ENCODE data around the gene CHRNB4.

The CHRNB4 gene

DNA sequence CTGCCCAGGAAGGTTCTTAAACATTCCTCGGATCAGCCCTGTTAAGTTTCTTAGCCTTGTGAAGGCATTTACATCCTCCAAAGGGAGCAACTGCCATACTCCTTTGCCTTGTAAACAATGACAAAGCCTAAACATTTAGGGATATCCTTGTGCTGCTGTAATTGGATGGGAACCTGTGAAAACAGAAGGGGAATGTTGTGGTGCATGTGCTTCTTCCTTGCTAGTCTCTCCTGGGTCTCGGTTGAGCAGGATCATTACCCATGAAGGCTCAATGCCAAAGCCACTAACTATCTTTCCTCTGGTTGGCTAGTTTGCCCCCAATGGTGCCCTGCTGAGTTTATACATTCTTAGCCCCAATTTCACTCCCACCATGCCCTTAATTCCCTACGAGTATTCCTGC lies 37.5 kb downstream of the CHRNB4 start (continued):
- TF ChIP-seq GLIS2 (tag by site-specific recombination; IDR thresholded peaks at IDR 0.05), result no peak

DNA sequence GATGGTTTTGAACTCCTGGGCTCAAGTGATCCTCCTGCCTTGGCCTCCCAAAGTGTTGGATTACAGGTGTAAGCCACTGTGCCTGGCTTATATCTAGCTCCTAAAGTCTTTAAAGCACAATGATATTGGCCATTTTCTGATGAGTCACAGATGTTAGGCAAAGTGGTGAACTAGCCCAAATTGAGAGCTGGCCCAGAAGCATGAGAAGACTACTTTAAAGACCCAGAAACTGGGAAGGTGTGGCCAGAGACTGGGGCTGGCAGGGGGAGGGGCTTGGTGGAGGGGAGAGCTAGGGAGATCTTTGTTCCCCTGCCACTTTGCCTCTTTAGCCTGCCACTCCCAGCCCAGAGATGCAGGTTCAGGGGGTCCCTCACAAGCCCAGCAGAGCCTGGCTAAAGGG lies 41.8 kb downstream of the CHRNB4 start:
- Histone ChIP-seq H3K9me3 (ENCODE audit: control insufficient read depth, insufficient read depth, low read depth, low read length) (no peaks in the 10 kb centered on the region), H3K4me3 (ENCODE audit: low read depth, low read length) (no peak overlapping the region), H3K36me3 (ENCODE audit: control insufficient read depth in 2 of 2, insufficient read depth in 1 of 2, low read length in 2 of 2) (peaks cover 2 to 20% of the 10 kb centered on the region in 2 experiments), H3K27ac (ENCODE audit: extremely low read depth, low read depth, low read length) (no peak overlapping the region), H3K4me1 (ENCODE audit: control insufficient read depth, insufficient read depth, low read length) (no peaks in the 10 kb centered on the region)
- CTCF ChIA-PET, result interaction anchor here (0.7 kb wide), 1 partner anchor 600 kb away, joined by 3 read pairs; no protein-coding TSS in a partner anchor
- POLR2A ChIA-PET, result no interaction called here
- no peak for TF ChIP-seq RBAK (tag by site-specific recombination; IDR thresholded peaks at IDR 0.05)
- no peak for TF ChIP-seq ZNF777 (tag by site-specific recombination; IDR thresholded peaks at IDR 0.05; ENCODE audit: borderline replicate concordance)
- TF ChIP-seq HOXA7 (CRISPR knock-in tag; IDR thresholded peaks at IDR 0.05; ENCODE audit: borderline replicate concordance), result no peak
- TF ChIP-seq ZNF214 (tag by site-specific recombination; IDR thresholded peaks at IDR 0.05; ENCODE audit: borderline replicate concordance), result no peak
- no peak for TF ChIP-seq ZNF624 (tag by site-specific recombination; IDR thresholded peaks at IDR 0.05)
- TF ChIP-seq, protein P1, sequence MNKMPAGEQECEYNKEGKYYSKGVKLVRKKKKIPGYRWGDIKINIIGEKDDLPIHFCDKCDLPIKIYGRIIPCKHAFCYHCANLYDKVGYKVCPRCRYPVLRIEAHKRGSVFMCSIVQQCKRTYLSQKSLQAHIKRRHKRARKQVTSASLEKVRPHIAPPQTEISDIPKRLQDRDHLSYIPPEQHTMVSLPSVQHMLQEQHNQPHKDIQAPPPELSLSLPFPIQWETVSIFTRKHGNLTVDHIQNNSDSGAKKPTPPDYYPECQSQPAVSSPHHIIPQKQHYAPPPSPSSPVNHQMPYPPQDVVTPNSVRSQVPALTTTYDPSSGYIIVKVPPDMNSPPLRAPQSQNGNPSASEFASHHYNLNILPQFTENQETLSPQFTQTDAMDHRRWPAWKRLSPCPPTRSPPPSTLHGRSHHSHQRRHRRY (tag by site-specific recombination; IDR thresholded peaks at IDR 0.05), result no peak
- TF ChIP-seq, protein P2, sequence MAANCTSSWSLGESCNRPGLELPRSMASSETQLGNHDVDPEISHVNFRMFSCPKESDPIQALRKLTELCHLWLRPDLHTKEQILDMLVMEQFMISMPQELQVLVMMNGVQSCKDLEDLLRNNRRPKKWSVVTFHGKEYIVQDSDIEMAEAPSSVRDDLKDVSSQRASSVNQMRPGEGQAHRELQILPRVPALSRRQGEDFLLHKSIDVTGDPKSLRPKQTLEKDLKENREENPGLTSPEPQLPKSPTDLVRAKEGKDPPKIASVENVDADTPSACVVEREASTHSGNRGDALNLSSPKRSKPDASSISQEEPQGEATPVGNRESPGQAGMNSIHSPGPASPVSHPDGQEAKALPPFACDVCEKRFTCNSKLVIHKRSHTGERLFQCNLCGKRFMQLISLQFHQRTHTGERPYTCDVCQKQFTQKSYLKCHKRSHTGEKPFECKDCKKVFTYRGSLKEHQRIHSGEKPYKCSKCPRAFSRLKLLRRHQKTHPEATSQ (tag by site-specific recombination; IDR thresholded peaks at IDR 0.05), result no peak
- TF ChIP-seq ZNF155 (tag by site-specific recombination; IDR thresholded peaks at IDR 0.05), result no peak
- no peak for TF ChIP-seq ZNF768 (tag by site-specific recombination; IDR thresholded peaks at IDR 0.05)

DNA sequence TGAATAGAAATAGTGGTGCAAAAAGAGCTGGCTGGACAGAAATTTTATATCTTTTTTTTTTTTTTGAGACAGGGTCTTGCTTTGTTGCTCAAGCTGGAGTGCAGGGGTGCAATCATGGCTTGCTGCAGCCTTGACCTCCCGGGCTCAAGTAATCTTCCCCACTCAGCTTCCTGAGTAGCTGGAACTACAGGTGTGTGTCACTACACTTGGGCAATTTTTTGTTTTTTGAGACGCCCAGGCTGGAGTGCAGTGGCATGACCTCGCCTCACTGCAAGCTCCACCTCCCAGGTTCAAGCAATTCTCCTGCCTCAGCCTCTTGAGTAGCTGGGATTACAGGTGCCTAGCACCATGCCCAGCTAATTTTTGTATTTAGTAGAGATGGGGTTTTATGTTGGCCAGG lies 42.7 kb downstream of the CHRNB4 start:
- no peak overlapping the region for H3K4me3 ChIP-seq (ENCODE audit: low read depth, low read length)
- H3K9me3 ChIP-seq (ENCODE audit: control insufficient read depth, insufficient read depth, low read depth, low read length), result no peaks in the 10 kb centered on the region
- peaks cover 11 to 20% of the 10 kb centered on the region in 2 experiments for H3K36me3 ChIP-seq (ENCODE audit: control insufficient read depth in 2 of 2, insufficient read depth in 1 of 2, low read length in 2 of 2)
- POLR2A ChIA-PET, result interaction anchor here (1.2 kb wide), 1 partner anchor 33 kb away, joined by 4 read pairs; the partner anchor contains the start of gene CHRNA5
- TF ChIP-seq, protein P3, sequence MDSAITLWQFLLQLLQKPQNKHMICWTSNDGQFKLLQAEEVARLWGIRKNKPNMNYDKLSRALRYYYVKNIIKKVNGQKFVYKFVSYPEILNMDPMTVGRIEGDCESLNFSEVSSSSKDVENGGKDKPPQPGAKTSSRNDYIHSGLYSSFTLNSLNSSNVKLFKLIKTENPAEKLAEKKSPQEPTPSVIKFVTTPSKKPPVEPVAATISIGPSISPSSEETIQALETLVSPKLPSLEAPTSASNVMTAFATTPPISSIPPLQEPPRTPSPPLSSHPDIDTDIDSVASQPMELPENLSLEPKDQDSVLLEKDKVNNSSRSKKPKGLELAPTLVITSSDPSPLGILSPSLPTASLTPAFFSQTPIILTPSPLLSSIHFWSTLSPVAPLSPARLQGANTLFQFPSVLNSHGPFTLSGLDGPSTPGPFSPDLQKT (IDR thresholded peaks at IDR 0.05; ENCODE audit: borderline replicate concordance, low read depth, low read length), result no peak
- TF ChIP-seq PRDM1 (tag by site-specific recombination; IDR thresholded peaks at IDR 0.05) (no peak), ZNF596 (tag by site-specific recombination; IDR thresholded peaks at IDR 0.05) (no peak), TCF7L2 (IDR thresholded peaks at IDR 0.05; ENCODE audit: borderline replicate concordance, low read depth, low read length) (no peak), ZNF138 (tag by site-specific recombination; IDR thresholded peaks at IDR 0.05; ENCODE audit: borderline replicate concordance) (no peak)
- CTCF ChIA-PET, result interaction anchor here (1.1 kb wide), 1 partner anchor 112 kb away, joined by 3 read pairs; no protein-coding TSS in a partner anchor
- H3K27ac ChIP-seq (ENCODE audit: extremely low read depth, low read depth, low read length), result no peak overlapping the region
- H3K4me1 ChIP-seq (ENCODE audit: control insufficient read depth, insufficient read depth, low read length), result no peaks in the 10 kb centered on the region

DNA sequence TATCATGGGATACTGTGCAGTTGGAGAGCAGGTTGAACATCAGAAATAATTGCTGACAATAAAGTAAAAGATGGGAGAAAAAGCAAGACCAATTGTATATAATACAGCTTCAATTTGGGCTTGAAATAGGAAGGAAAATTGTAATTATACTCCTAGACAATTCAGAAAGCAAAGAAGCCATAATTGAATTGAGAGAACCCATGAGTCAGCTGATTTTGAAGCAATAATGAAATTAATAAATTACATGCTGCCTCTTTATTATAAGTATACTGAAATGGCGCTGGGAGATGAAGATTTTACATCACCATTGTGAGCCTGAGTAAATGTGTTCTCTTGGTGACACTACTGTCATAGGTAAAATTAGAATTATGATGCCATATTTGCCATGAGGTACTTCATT lies 43.4 kb downstream of the CHRNB4 start:
- Histone ChIP-seq H3K27ac (ENCODE audit: extremely low read depth, low read depth, low read length) (no peak overlapping the region), H3K4me3 (ENCODE audit: low read depth, low read length) (no peak overlapping the region), H3K4me1 (ENCODE audit: control insufficient read depth, insufficient read depth, low read length) (no peaks in the 10 kb centered on the region), H3K36me3 (ENCODE audit: control insufficient read depth in 2 of 2, insufficient read depth in 1 of 2, low read length in 2 of 2) (peaks cover 18 to 25% of the 10 kb centered on the region in 2 experiments), H3K9me3 (ENCODE audit: control insufficient read depth, insufficient read depth, low read depth, low read length) (no peaks in the 10 kb centered on the region)
- ChIA-PET CTCF (interaction anchor here (0.7 to 1.1 kb wide), 2 partner anchors 20 to 113 kb away, joined by 3 read pairs; no protein-coding TSS in a partner anchor), POLR2A (interaction anchor here (1.2 kb wide), 1 partner anchor 32 kb away, joined by 4 read pairs; the partner anchor contains the start of gene CHRNA5)
- TF ChIP-seq ZNF274 (IDR thresholded peaks at IDR 0.05; ENCODE audit: low read length) (no peak), ZNF274 (tag by site-specific recombination; IDR thresholded peaks at IDR 0.05; ENCODE audit: borderline replicate concordance) (no peak), SCRT2 (tag by site-specific recombination; IDR thresholded peaks at IDR 0.05) (no peak), YY1 (tag by site-specific recombination; IDR thresholded peaks at IDR 0.05) (no peak), BCL11A (tag by site-specific recombination; IDR thresholded peaks at IDR 0.05; ENCODE audit: low read depth) (no peak), ZNF530 (tag by site-specific recombination; IDR thresholded peaks at IDR 0.05; ENCODE audit: low read depth) (no peak), ZNF555 (tag by site-specific recombination; conservative IDR thresholded peaks at IDR 0.05) (no peak), ZNF169 (tag by site-specific recombination; IDR thresholded peaks at IDR 0.05) (no peak)
- TF ChIP-seq, protein P4, sequence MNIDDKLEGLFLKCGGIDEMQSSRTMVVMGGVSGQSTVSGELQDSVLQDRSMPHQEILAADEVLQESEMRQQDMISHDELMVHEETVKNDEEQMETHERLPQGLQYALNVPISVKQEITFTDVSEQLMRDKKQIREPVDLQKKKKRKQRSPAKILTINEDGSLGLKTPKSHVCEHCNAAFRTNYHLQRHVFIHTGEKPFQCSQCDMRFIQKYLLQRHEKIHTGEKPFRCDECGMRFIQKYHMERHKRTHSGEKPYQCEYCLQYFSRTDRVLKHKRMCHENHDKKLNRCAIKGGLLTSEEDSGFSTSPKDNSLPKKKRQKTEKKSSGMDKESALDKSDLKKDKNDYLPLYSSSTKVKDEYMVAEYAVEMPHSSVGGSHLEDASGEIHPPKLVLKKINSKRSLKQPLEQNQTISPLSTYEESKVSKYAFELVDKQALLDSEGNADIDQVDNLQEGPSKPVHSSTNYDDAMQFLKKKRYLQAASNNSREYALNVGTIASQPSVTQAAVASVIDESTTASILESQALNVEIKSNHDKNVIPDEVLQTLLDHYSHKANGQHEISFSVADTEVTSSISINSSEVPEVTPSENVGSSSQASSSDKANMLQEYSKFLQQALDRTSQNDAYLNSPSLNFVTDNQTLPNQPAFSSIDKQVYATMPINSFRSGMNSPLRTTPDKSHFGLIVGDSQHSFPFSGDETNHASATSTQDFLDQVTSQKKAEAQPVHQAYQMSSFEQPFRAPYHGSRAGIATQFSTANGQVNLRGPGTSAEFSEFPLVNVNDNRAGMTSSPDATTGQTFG (tag by site-specific recombination; IDR thresholded peaks at IDR 0.05; ENCODE audit: borderline replicate concordance), result no peak

All from HEK293 (cell line).